GM19099 (cell line): ENCODE data around the gene NREP.

Source experiments
- POLR2A ChIP-seq: IDR thresholded peaks from 3 replicates; pipeline ENCODE4 v1.6.1; 2011; ENCODE audit warnings: low read depth; ENCODE audit not compliant: insufficient read length; ENCODE audit errors: extremely low read depth

The NREP gene, protein sequence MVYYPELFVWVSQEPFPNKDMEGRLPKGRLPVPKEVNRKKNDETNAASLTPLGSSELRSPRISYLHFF

DNA sequence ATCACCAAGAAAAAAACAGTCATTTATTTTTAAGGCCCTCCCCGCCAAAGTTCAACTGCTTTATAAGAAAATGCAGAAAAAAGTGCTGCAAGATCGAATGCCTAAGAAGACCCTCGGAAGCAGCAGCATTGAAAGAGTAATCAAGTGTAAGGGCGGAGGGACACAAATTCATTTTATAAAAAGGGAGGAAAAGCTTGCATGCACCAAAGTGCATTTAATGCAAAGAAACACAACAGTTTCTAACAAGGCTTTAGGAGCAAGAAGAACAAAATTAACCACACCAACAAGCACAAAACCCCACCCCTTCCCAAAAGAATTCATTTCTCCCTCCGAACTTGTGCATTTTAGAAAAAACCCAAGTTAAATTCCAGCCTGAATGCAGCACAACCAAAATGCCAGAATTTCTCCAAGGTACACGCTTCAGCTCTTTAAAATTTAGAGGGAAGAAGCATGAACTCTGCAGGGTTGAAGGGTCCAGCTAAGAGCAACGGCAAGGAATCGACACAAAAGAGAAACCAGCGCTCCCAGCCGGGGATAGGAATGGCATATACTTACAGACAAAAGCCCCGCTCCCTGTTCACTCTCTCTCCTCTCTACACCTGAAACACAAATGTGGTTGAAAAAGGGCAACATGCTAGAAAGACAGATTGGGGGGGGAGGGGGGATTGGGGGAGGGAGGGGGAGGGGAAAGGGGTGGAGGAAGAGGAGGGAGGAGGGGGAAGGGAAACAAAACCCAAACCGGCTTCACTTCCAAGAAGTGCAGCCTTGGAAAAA lies at the start of gene NREP:
NREP (minus strand) TSS at position 614 of the 774 bp plus-strand sequence. CDS start 1,422 bp downstream, outside the sequence.
- TF ChIP-seq POLR2A: no peak

DNA sequence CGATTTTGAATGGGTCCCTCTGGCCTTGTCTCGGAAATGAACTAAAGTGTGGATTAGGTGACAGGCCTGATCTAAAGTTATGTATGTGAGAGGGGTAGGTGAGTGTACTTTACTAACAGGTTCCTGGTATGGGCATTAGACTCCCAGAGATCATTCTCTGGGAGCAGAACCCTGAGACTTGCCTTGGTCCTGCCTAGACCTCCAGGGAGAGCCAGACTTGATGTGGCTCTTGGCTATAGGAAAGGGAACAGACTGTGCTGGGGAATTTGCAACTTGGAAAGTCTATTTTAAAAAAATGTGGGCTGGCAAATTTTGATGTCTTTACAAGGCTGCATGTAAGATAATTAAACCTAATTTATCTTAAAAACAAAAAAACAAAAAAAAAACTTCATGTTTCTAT lies 49.8 kb upstream of the NREP start:
- TF ChIP-seq POLR2A: no peak

DNA sequence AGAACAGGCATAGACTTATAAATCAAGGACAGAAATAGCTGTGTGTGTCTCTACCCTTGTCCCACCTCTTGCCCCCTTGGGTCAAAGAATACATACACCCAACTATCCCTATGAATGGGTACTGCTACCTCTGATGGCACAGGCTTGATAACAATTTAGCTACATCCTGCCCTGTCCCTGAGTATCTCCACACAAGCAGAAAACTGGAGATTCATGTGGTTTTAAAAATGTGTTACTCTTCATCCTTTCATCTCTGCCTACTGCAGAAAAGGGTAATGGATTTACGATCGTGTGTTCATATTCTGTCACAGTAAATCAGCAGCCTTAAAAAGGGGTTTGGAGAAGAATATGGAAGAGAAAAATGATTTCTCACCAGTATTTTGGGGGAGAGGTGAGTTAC lies 49.2 kb upstream of the NREP start:
- TF ChIP-seq POLR2A: no peak

DNA sequence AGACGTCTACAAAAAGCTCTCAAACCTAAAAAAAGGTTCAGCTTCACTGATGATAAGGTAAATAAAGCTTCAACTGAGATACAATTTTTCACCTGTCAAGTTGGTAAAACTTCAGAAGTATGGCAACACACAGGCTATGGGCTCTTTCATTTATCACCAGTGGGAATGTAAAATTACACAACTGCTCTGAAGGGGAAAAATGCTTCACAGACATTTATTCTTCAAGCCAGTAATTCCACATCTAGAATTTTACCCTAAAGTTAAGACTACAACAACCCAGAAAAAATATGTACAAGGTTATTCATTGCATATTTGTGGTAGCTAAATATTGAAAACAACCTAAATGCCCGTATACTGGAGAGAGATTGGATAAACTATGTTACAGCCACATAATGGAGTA lies 48.1 kb upstream of the NREP start:
- TF ChIP-seq POLR2A: no peak

DNA sequence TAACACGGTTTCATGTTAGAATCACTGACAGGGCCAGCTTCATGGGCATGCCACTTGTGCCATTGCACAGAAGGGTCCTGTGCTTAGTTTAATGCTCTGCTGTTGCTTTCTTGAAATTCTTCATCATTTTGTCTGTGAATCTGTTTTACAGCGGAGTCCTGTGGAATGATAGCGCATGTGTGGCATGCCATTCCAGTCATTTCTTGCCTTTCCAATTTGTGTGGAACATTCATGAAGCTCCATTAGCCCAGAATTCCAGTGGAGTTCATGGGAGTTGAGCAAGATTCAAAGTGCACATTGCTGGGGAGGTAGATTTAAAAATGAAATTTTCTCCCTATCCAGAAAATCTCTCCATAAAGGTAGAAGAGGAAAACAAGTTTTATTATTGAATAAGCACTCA lies 43.4 kb upstream of the NREP start:
- TF ChIP-seq POLR2A: no peak

DNA sequence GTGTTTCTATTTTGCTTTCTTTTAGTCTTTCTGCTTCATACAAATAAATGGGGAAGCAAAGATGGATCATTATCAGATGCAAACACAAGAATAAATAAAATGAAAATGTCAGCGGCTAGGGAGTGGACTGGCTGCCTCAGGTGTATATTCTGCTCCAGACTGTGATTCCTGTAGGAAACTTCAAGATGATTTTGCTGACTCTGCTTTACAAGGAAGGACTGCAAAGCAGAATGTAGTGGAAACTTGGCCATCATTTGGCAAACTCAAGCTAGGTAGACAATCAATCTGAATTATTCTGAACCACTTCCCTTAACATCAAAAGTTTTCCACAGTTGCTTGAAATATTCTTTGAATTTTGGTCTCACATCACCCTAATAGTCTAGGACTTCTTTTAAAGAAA lies 38.1 kb upstream of the NREP start:
- no peak for TF ChIP-seq POLR2A

DNA sequence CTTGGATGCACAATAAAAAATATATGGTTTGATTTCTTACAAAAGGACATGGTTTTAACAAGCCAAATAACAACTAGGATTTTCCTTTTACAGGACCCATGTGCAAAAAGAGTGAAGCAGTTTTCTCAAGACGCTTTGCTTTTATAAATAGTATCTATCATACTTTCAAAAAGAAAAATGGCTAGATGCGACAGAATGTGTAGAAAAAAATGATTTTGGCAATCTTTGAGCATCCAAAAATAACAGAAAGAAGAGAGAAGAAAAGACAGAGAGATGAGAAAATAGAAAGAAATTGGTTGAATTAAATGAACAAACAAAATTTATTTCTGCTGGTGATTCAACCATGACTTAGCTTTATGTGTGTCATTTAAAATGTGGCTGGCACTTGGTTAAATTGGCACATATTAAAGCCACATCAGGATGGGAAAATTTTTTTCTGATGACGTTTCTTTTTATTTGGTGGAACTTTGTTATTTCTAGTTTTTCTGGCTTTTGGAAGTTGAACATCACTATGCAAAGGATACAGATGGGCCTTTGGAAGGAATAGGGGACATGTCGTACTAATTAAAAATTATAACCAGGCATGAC lies 35.6 kb upstream of the NREP start:
- no peak for TF ChIP-seq POLR2A

DNA sequence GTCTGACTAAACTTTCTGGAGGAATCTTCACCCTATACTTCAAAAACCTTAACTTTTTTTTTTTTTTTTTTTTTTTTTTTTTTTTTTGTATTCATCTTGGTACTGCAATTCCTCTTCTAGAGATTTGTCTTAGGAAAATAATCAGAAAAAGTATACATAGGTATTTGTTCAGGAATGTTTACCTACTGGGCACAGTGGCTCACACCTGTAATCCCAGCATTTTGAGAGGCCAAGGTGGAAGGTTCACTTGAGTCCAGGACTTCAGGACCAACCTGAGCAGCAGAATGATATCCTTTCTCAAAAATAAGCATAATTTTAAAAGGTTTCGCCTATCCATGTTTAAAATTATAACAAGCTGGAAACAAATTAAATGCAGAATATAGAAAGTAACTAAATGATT lies 33.3 kb upstream of the NREP start:
- no peak for TF ChIP-seq POLR2A

DNA sequence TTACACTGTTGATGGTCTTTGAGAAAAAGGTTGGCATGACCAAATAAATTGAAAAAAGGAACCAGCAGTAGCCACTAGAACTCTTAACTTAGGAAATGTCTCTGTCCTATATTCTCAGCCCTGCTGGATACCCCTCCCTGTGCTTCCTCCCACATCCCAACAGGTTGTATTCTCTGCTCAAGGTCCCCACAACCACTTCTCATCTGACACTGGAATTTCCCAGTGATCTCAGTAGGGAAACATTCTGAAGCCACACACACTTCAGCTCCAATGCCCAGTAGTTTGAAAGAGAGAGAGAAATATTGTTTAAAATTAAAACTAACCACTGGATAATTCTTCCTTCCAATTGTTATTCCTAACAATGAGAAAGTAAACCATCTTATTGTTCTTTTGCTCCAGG lies 30.0 kb upstream of the NREP start:
- TF ChIP-seq POLR2A: no peak

DNA sequence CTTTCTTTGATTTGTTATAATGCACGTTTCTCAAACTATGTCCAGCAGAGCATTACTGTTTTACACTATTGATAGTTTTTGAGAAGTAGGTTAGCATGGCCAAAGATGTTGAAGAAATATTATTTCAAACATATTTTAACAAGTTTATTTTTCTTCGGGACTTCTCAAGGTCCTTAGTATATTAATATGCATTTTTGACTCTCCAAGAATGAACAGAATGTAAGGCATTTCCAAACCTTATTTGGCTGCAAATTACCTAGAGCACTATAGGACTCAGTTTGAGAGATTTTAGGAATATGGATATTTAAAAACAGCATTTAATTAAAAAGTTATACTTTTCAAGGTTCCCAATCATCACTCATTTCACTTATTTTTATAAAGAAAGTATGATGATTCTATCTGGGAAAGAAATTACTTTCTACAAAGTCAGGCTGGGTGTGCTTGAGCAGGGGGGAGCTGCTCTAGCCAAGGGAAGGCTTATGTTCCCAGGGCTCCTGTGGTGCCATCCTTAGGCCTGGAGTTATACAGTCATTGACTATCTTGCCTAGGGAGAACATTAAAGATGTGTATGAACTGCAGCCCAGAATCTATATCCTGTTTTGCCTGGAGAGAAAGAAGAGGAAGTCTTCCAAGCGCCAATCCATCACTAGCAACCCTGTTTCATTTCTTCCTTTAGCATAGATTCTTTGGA lies 27.6 kb upstream of the NREP start:
- no peak for TF ChIP-seq POLR2A

DNA sequence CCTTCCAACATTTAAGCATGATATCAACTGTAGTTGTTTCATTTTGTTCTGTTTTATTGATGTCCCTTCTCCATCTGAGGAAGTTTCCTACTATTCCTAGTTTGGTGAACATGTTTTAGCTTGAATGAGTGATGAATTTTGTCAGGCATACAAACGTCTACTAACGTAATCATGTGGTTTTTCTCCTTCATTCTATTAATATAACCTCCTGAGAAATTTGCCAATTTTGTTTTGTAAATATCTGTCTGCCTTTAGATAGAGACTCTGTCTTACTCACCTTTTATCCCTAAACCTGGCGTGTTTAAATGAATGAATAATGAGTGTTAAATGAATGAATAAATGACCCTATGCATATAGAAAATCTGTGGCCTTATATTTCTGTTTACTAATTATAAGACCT lies 26.5 kb upstream of the NREP start:
- TF ChIP-seq POLR2A: no peak

DNA sequence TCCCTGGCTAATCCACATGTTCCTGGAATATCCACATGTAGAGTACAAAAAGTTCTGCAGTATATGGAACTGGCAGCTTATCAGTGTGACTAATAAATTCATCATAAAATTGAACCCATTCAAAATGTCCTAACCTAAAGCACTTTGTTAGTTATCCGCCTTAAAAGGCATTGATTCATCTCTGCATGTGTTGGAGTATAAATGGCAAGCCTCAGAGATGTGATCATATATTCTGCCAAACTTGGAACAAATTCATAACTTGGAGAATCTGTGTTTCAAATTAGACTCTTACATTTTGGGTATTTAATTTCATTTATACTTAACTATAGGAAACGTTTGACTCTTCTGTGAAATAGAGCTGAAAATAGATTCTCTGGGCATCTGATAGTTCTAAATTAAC lies 25.2 kb upstream of the NREP start:
- TF ChIP-seq POLR2A: no peak

DNA sequence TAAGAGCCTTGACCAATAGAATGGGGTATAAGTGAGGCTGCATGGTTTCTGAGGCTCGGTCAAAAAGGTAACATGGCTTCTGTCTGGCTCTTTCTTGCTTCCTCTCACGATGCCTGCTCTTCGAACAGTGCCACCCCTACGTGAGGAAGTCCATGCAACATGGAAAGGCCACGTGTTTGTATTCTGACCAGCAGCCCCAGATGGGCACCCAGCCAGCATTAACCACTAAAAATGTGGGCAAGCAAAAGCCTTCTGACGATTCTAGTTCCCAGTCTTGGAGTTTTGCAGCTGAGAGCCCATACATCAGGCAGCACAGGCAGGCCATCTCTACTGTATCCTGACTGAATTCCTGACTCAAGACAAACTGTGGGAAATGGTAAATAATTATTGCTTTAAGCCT lies 24.2 kb upstream of the NREP start:
- no peak for TF ChIP-seq POLR2A

DNA sequence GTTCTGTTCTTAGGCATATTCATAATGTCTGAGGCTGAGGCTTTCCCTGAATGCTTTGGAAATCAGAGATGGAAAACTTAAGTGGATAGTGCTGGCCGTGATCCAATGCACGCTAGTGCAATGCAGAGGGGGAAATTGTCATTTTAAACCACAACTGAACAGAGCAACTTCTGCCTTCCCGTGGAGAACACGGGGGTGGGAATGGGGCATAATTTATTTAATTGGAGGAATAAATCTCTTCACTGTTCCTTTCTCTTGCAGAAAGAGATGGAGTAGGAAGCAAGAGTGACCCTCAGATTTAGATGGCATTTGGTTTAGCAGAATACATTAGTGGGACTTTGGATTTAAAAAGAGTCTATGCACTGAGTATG lies 22.9 kb upstream of the NREP start:
- TF ChIP-seq POLR2A: no peak

DNA sequence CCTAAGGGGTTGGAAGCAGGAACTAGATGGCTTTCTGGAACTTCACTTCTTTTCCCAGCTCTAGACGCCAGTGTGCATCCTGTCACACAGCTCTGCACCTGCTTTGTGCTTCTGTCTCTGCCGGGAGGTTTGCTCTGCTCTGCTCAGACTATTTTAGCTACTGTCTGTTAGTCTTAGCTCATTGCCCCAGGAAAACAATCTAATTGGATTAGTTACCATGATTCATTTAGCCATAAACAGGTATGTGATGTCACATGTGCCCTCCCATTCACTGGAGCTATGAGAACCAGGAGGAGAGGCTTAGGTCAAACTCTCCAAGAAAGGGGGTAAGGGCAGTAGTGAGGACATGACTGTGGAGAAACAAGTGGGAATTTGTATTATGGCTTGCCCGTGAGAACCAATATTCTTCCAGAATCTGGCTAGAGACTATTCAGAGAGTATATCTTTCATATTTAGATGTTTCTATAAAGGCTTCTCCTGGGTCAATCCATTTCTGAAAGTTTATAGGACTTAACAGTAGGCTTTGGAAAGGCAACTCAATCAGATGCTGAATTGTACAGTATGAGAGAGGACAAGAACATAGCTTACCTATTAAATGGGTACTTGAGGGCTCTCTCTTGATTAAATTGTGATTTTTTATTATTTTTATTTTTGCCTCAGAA lies 22.4 kb upstream of the NREP start:
- no peak for TF ChIP-seq POLR2A

DNA sequence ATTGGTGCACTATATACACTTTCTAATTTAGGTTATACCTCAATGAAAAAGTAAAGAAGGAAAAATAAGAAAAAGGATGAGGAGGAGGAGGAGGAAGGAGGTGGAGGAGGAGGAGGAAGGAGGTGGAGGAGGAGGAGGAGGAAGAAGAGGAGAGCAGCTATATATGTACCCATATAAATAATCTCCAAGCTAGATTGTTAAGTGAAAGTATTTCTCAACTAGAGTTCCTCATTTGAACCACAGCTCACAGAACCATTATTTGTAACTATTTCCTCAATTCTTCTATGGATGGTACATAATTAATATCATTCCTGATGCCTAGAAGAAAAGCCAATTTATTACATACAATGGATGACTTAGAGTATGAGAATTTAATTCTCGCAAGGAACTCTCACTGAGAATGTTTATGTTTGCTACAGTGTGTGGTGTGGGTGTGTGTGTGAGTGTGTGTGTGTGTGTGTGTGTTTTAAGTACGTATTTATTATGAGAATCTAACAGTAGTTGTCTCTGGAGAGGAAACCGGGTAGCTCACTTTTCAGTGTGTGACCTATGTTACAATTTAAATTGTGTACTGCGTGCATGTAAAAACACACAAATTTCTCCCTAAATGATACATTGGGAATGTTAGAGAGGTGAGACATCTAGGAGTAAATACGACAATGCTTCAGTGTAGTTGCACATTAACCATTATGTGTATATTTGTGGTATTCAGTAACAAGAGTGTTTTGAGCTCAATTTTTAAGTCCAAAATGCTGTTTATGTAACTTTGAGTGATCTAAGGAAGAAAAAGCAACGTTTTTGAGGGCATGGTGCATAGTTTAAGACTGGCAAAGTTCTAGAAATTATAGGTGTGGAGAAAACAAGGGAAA lies 20.2 kb upstream of the NREP start:
- TF ChIP-seq POLR2A: no peak
